ENCODE data around the gene GRM8.

Gene GRM8

DNA sequence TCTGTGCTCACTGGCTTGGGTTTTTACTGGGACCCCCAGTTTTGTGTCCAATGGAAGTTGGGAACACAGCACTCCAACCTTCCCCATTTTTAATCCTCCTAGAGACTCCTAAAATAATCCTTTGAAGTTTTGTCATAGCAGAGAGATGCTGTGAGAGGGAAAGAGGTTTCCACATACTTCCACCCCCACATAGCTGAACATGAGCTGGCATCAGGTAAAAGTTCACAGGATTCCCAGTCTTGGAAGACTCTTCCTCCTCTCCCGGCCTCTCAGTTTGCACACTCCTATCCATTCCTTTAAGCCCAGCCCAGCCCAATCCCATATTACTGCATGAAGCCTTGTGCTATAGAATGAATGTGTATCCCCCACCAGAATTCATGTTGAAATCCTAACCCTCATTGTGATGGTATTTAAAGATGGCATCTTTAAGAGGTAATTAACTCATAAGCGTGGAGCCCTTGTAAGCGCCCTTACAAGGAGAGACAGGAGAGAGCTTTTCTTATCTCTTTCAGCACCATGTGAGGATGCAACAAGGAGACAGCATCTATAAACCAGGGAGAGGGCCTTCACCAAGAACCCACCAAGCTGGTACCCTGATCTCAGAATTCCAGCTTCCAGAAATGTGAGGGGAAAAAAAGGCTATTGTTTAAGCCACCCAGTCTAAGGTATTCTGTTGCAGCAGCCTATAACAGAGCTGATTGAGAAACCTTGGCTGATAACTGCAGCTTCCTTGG, 22.4 kb downstream of the GRM8 start:
- no peak for DNase-seq (ENCODE audit: low spot score)

GRCh38 chr7:127226685-127227374, 25.9 kb downstream of the GRM8 start:
- DNase-seq (ENCODE audit: low spot score): peak; percentile 43

DNA sequence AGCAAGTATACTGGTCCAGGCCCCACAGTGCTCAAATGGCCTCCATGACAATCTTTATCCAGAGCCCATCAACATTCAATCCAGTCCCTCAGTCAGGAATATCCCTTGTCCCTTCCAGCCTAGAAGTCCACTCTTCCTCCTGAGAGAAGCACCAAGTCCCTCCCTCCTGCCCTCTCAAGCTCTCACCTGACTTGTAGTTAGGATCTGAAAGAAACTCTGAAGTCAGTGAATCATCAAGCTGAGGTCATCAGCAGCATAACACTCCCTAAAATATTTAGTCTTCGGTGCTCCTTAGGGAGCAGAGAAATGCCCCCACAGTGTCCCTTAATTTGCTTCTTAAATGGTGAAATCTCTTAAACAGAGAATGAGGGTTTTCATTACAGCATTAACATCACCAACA, 31.0 kb downstream of the GRM8 start:
- no peak for DNase-seq (ENCODE audit: low spot score)

DNA sequence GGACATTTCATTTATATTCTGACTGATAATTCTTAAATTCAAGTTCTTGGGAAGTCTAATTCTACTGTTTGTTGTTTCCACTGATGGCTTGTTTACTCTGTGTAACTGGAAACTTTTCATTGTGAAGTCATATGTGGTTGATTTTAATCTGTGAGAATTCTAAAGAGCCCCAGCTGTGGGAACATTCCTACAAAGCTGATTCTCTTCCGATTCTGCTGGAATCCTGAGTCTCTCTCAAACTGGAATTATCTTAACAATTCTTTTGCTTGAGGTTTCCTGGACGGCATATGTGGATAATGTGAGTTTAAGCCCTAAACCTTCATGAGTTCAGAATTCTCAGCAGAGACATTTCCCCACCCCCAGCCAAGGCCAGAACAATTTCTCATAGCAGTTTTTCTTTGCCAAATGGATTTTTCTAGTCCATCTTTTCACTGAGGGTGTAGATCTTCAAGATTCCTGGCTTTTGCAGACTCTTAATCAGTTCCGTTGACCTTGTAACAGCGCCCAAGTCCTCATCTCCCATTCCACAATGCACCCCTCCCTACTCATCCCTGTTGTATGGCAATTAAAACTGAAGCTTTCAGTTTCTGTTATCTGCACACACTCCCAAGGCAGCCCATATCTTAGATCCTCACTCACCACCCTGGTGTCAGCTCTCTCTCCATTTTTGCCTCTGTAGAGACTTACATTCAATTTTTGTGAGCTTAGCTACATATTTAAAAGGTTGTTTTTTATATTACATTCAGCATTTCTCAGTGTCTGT, 37.6 kb downstream of the GRM8 start:
- DNase-seq (ENCODE audit: low spot score): no peak

DNA sequence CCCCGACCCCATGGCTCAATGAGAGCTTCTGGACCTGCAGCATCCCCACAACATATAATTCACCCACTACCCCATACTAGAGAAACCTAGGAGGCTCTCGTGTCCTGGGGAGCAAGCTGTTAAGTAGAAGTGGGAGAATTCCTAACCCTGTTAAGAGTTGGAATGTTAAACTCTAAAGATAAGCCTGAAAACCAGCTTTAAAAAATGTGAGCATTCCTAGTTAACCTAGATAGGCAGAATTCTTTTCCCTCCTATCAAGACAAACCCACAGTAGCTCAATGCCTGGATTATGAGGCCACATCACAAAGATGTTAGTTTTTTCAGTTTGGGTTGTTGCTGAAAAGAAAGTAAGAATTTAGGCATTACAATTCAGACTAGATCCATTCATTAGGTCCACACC, 42.9 kb downstream of the GRM8 start:
- DNase-seq (ENCODE audit: low spot score): no peak

DNA sequence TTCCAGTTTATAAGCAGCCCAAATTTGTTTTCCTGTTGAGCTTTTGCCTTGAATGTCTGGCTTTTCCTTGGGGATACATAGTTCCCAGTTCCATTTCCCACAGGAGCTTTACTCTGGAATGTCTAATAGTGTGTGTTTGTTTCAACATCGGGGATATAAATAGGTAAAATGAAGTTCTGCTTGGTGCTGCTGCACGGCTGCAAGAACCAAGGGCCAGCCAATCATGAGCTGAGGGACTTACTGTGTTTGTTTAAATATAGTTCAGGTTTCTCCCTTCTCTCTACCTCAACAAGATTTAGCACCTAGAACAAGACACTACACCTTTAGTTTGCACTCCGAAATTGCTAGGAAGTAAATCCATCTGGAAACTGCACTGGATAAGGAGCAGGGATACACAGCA, 43.9 kb downstream of the GRM8 start:
- DNase-seq (ENCODE audit: low spot score): no peak

DNA sequence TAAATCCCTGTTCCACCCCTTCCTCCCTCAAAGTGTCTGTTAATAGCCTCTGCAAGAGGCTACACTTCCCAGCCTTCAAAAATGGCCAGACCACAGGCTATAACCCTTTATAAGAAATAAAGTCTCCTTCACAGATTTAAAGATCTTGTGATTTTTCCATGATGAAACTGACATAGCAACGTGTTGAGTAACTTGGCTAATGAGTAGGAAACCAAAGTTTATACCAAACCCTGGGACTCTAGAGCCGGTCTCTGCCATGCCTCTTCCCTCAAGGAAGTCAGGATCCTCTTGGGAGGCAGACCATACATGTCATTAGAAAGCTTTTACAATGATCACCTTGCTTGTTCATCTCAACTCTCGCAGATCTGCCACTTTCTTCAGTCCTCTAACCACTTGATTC, 44.4 kb downstream of the GRM8 start:
- DNase-seq (ENCODE audit: low spot score): no peak

DNA sequence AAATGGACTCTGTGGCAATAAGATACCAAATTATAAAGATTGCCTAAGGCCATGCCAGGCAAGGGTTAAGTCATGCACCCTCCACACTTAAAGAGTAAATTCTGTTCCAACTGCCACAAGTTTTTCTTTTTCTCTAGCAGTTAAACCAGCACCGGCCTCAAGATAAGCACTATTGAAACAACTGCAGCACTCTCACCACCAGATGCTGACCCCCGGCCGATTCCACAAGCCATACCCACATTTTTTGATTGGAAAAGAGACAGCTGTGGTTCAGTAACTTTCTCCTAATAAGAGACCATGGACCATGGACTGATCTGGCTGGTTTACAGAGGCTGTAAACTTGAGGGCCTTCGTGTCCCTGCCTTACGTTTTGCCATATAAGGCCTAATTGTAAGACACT, 44.9 kb downstream of the GRM8 start:
- no peak for DNase-seq (ENCODE audit: low spot score)

DNA sequence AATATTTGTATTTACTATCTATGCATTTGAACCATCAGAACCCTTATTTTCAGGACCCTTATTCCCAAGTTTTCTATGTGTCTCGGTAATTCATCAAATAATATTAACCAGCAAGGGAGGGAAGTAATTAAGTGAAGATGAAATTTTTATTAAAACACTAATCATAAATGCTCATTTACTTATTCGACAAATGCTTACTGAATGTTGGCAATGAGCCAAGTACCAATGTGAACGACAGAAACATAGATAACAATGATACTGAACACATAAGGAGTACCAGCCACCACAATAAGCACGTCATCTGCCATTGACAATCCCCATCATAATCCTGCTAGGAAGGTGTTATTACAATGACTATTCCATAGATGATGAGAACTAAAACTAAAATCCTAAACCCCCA, 45.5 kb downstream of the GRM8 start:
- no peak for DNase-seq (ENCODE audit: low spot score)

DNA sequence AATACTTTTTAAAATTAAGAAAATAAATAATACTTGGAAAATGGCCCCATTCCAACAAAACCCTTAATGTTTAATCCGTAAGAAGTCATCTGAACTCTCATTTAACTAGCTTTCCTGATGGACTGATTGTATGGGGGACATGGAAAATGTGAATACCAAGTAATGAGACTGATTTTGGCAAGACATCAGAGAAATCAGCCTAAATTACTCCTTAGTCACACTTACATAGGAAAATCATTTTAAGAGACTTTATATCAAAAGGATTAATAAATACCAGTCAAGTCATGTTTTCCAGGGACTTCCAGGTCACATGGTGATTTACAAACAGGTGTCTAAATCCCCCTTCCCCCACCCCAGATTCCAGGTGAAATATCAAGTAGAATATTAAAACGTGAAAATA, 58.2 kb downstream of the GRM8 start:
- DNase-seq (ENCODE audit: low spot score): no peak

DNA sequence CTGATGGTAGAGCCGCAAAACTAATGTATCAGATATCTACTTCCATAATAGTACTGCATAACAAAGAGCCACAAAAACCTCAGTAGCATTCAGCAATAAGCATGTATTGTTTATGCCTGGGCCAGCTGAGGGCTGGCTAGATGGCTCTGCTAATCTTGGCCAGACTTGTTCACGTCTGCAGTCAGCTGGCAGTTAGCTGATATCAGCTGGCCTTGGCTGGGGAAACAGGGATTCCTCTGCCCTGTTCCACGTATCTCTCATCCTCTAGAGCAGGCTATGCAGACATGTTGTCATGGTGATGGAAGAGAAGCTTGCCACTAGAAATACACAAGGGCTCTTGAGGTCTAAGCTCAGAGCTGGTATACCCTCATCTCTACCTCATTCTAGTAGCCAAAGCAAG, 62.9 kb downstream of the GRM8 start:
- DNase-seq (ENCODE audit: low spot score): no peak

DNA sequence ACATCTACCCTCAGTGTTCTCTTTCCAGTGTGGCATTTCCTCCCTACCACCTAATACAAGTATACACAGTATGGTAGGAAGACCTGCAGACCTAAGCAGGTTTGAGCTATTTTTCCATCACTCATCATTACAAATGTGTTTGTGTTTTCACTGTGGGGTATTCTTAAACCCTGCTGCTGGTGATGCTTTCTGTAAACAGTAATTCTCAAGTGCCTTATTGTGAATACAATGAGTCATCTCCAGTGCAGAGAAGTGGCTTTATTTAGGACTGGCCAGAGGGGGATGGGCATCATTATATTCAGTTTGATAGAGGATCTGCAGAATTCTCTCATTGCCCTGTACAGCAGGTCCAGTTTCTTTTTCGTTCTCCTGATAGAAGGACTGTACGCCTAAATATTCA, 63.7 kb downstream of the GRM8 start:
- DNase-seq (ENCODE audit: low spot score): no peak

GRCh38 chr7:127187740-127188139, 65.0 kb downstream of the GRM8 start:
- DNase-seq (ENCODE audit: low spot score): no peak

GRCh38 chr7:127186686-127187085, 66.1 kb downstream of the GRM8 start:
- no peak for DNase-seq (ENCODE audit: low spot score)

DNA sequence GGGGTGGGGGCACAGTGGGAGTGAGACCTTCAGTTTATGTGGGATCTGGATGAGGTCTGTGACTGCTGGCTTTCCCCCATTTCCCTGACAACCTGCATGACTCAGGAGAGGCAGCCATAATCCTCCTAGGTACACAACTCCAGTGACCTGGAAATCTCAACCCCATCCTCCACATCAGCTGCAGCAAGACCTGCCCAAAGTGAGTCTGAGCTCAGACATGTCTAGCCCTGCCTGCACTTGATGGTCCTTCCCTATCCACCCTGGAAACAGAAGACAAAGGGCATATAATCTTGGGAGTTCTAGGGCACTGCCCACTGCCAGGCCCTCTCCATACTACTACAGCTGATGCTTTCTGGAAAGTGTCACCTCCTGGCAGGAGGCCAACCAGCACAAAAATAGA, 75.6 kb downstream of the GRM8 start:
- no peak for DNase-seq (ENCODE audit: low spot score)

DNA sequence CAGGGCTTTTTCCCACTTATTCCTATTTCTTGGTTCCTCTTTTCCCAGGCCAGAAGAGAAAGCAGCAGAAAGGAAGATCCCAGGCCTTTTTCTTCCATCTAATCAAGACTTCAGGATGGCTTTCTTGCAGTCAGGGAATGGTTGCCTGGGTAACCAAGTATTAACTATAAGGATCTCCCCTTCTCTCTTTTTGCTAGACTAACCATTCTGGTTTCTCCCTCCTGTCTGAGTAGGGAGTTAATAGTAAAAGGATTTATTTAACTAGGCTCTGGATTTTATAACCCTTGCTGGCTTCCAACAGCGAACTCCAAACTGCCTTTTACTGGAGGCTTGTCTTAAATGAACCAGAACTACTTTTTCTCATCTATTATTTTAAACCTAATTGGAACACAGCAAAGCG, 90.4 kb downstream of the GRM8 start:
- DNase-seq (ENCODE audit: low spot score): no peak

DNA sequence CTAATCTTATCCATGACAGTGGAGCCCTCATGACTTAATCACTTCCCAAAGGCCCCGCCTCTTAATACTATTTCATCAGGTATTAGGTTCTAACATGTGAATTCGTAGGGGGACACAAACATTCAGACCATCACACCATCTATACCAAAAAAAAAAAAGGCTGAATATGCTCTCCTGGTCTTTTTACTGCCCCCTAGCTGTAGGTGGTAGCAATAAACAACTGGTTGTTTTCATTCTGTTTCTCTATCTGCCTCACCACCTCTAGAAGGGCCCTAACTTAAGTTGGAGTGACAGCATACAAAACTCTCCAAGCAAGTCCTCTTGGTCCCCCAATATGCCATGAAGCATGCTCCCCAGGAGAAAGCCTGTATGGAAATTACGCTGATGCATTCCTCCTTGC, 94.1 kb downstream of the GRM8 start:
- peak; percentile 41 for DNase-seq (ENCODE audit: low spot score)

DNA sequence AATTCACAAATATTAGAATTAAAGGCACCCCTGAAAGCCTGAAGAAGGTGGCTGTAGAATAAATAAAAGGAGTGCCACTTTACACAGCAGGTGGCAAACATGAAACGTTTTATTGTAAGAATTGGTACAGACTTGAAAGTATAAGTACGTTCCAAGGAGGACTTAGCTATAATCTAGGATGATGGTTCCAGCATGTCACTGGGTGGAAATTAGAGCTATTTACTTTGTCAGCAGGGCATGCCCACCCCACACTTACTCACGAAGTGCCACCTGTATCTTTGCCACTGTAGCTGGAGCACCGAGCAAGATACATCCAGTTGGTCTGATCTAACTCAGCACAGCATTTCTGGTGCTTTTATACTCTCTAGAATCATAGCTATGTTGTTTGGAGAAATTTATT, 97.8 kb downstream of the GRM8 start:
- DNase-seq (ENCODE audit: low spot score): no peak

- DNase-seq (ENCODE audit: low spot score): no peak
Observed at GRCh38 chr7:127154101-127154500, 98.6 kb downstream of the GRM8 start.

- DNase-seq (ENCODE audit: low spot score): no peak
Observed at GRCh38 chr7:127153315-127153714, 99.4 kb downstream of the GRM8 start.

GRCh38 chr7:127152423-127152822, 100.3 kb downstream of the GRM8 start:
- no peak for DNase-seq (ENCODE audit: low spot score)

GRCh38 chr7:127151379-127151778, 101.4 kb downstream of the GRM8 start:
- DNase-seq (ENCODE audit: low spot score): no peak

DNA sequence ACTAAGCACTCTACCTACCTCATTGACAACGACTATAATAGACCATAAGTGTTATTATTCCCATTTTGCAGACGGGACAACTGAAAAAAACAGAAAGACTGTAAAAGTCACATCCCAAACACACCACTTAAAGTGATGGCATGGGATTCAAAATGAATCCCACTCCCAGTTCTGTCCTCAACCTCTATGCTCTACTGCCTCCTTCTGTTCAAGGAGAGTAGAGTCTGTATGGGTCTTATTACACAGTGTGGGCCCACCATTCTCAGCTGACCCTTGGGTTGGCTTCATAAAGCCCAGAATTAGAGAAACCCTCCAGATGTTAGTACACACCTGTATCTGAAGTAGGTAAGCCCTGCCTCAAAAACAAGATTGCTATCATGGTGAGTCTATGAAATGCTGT, 102.2 kb downstream of the GRM8 start:
- peak; percentile 15 for DNase-seq (ENCODE audit: low spot score)
